Measurements from ENCODE around the gene SLC25A19.
A peak's percentile ranks its signal among the peaks of the same experiment; 100 is the strongest.

SLC25A19 gene

DNA sequence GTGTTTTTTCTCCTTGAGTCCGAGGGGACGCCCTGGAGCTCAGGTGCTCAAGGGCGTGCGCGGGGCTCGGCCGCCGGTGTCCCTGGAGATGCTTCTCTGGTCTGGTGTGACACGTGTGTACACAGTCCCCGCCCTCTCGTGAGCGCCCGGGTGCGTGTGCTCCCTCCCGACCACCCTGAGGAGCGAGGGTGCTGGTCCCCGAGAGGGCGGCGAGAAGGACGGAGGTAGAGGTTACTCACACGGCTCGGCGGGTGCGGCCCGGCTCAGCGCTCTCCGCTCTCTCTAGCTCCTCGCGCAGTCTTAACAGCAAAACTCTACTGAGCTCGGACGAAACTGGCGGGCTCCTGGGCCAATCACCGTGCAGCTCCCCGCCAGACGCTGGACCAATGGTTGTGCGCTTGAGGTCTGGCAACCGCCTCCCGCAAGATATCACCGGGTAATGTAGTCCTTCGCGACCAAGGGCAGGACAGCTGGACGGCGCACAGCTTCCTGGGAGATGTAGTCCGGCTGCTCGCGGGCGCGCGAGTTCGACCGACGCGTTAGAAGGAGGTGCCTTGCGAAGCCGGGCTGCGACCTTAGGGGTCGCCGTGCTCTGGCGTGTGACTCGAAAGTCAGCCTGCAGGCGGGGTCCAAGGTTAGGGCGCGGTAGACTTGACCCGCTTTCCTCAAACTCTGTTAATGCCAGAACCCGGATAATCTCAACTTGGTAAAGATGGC, at the start of gene SLC25A19:
Gene SLC25A19, minus strand, starts transcription at position 319 of the 717 bp plus-strand sequence. CDS start 2,669 bp downstream, outside the sequence.
- peak; percentile 71 to 99 (median 97) for DNase-seq

DNA sequence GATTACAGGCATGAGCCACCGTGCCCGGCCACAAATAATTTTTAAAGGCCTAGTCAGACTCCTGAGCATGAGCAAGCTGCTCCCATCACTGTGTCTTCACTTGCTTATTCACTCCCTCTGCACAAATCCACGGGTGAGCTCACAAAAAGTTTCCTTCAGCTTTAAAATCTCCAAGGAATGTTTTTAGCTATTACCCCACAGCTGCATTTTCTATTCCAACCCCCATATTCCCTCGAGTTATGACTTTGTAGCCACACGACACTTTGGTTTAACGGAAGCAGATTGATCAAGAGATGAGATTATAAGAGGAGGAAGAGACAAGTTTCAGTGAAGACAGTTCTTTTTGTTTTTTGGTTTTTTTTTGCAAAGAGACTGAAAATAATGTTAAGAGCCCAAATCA, 49.1 kb upstream of the SLC25A19 start:
- no peak for DNase-seq

DNA sequence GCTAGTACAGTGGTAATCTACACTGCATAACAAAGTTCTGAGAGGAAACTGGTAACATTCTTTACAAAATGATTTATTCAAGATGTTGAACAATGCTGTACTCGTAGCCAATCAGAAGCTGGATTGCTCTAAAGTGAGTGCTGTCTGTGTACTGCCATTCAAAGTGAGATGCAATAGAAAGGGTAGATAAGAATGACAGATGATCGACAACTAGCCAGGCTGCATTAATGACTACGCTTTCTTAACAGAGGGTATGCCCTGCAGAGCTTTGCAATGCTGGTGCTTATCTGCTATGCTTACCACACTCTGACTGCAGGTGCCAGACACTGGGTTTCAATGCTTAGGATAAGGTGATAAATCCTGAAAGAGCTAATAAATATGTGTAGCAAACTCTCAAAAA, 46.1 kb upstream of the SLC25A19 start:
- no peak for DNase-seq

DNA sequence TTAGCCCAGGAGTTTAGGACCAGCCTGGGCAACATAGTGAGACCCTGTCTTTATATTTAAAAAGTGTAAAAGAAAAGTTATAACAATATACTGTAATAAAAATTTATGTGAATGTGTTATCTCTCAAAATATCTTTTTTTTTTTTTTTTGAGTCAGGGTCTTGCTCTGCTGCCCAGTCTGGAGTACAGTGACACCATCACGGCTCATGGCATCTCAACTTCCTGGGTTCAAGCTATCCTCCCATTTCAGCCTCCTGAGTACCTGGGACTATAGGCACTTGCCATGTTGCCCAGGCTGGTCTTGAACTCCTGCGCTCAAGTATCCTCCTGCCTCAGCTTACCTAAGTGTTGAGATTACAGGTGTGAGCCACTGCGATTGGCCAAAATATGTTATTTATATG, 45.5 kb upstream of the SLC25A19 start:
- no peak for DNase-seq

DNA sequence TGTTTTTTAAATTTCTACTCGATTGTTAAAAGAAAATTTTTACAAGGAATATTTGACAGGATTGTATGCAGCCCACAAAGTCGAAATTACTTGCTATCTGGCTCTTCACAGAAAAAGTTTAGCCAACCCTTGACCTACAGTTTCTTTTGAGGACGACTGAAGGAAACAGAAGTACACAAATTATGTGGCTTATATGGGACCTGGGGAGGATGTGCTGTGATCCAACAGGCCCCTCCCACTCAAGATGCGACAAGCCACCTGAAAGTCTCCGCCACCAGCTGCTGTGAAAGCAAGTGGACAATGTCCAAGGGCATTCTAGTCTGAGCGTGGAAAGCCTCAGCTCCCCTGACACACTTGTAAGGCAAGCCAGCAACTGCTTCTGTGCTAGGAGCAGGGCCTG, 42.4 kb upstream of the SLC25A19 start:
- DNase-seq: no peak

DNA sequence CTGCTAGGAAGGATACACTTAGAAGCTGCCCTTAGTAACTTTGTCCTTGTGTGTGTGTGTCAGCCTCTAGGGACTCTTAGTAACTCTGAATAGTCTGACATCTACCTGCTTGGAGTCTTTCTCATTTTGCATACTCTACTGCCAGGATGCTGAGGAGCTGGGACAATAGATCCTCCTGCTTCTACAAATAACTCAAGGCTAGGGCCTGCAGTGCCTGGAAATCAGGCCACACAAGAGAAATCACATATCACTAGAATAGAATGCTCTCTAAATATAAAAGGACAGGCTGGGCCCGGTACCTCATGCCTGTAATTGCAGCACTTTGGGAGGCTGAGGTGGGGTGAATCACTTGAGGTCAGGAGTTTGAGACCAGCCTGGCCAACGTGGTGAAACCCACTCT, 38.5 kb upstream of the SLC25A19 start:
- no peak for DNase-seq

DNA sequence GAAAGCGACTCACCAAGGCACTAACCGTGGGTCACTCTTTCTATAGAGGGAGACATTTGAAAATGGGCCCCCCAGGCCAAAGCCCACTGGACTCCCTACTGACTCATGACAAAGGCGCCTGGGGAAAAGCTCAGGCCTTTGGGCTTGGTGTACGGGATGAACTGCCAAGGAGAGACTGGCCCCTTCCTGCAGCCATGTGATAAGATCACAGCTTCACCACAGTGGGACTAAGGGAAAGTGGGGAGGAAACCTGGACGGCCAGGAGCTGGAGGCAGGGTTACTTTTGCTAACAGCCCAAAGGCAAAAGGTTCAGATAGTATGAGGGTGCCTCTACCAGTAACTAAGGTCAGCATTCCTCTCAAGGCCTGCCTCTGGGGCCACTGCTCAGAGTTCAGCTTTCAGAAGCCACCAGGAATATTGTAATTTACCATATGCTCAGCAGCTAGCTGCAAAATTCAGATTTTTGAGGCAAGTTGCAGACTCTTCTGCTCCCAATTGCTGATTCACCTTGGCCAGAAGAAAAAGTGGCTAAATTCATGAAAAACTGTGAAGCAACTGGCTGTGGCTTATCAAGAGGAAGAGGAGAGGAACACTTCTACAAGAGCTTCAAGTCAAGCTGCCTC, 37.1 kb upstream of the SLC25A19 start:
- no peak for DNase-seq

DNA sequence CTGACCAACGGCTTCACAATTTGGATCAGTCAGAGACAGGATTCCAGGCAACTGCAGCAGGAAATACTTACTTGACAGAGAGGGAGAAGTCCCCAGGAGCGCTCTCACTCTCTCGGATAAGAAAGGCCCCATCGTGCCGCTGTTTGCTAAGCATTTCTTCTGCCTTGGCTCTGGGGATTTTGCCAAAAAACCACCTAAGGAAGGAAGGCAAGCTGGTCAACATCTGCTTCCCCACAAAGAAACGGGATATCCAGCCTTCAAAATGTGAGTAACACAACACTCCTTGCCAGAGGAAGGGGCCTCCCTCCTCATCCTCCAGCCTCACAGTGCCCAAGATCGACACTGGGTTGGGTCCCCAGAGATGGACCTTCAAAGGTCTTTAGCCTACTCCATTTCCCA, 36.6 kb upstream of the SLC25A19 start:
- DNase-seq: no peak

DNA sequence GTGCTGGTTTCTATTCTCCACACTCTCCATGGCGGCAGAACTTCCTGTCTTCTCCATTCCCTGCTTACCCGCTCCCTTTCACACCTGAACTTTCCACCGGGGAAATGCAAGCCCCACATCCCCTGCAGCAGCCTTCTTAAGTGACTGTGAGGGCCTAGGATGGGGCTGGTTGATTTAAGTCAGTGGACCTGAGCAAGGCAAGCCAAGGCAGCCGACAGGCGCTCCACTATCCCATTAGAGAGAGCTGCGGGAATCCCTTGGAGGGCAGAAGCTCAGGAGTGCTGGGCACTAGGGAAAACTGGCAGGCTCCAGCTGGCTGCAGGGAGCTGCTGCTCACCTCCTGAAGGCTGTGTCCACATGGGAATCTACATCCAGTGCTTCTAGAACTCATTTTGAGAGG, 36.1 kb upstream of the SLC25A19 start:
- DNase-seq: no peak

DNA sequence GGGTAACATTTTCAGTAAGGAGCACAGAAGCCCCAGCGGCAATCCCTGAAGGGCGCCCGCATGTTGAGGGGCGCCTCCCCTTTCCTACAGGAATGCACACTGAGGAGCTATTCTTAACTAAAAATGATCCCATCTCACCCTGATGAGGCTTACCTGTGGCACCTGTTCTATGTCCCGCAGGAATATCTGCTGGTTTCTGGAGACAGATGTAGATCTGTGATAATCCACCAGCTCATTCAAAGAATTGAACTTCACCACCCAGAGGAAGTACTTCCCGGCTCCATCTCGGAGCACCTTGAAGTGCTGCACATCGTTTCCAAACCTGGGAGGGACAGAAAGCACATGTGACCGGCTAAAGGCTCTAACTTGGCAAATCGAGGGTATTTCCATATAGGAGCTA, 32.3 kb upstream of the SLC25A19 start:
- DNase-seq: no peak

DNA sequence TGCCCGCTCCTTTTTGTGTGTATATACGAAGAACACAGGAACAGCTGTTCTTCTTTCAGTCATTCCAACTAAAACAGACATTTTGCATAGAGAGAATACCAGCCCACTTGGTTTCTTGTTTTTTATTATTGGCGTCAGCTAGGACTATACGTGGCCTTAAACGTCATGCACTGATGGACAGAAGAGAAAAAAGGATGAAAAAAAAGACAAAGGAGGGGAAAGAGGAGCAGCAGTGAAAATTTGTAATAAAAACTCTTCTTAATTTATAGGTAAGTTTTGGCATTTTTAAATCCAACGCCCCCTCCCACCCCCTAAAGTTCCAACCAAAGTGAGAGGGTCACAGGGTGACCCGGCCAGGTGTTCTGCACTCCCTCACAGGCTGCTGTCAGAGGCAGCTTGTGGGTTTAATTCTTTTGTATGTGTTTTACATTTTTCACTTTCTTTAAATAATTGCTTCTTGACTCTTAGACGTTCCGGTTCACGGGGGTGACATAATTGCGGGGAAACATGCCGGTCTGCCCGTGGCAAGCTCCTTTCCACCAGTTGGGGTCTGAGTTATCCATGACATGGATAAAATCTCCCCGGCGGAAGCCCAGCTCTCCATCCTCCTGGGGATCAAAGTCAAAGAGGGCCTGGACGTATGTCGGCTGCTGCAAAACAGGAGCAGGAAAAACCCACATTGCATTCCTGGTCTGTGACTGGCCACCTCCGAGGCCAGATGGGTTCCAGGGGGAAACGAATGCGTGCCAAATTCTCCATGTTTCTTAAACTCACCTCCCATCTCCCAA, 30.9 kb upstream of the SLC25A19 start:
- no peak for DNase-seq

DNA sequence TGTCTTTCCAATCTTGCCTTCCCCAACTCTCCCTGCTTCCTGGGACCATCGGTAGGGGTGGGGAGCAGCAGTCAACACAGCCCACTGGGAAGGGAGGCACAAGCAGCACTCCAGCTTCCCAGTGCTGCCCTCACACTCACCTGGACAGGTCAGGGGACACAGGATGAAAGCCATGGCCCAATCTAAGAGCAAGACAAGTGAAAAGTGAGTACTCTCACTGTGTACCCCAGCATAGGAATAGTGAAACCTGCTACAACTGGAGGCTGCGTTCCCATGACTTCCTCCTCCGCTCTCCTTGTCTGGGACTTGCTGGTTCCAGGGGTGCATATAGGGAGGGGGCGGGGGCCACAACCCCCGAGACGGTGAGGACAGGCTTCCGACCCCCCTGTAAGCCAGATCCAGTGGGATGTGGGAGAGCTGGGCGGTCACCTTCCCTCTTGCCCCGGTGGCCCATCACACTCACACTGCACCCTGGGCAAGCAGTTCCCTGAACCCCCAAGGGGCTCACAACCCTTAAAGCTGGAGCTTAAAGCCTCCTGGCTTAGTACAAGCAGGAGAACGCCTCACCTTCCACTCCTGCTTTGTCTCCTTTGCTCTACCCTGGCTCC, 29.5 kb upstream of the SLC25A19 start:
- DNase-seq: no peak

DNA sequence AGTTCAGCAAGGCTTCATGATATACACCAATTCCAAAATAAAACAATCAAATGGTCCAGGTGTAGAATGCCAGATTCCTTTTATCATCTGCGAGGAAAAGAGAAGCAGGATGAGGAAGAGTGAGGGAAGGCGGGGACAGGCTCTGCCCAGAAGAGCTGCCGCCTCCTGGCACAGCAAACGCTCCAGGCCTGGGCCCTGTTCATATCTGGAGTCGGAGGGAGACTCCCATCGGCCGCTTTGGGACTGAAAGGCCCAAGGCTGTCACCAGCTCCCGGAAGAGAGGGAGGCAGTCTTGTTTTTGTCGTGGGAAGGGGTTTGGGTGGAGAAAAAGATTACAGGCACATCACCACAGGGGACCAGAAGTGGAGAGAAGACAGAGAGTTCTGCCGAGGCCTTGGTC, 29.0 kb upstream of the SLC25A19 start:
- DNase-seq: no peak

DNA sequence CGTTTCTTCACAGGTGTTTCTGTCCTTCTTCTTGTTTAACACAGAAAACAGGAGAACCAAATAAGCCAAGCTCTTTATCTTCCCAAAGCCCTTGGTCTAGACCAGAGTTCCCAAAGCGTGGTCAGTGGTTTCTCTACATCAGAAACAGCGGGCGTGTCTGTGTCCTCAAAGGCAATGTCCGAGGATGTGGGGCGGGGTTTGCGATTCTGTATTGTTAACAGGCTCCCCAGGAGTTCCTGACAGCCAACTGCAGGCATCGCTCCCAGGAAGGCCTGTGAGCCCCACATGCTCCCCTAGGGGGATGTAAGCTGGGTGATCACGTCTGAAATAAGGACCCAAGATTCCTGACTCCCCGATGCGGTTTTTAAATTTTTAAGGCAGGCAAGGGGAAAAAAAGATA, 28.4 kb upstream of the SLC25A19 start:
- peak in 2 of 51 donors; percentile 13 to 14 for DNase-seq

DNA sequence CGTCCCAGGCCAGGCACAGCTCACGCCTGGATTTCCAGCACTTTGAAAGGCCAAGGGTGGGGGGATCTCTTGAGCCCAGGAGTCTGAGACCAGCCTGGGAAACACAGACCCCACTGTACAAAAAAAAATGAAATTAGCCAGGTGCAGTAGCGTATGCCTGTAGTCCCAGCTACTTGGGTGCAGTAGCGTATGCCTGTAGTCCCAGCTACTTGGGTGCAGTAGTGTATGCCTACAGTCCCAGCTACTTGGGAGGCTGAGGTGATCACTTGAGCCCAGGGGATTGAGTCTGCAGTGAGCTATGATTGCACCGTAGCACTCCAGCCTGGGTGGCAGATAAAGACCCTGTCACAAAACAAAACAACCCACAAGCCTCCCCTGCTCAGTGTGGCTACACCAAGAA, 27.0 kb upstream of the SLC25A19 start:
- DNase-seq: no peak

DNA sequence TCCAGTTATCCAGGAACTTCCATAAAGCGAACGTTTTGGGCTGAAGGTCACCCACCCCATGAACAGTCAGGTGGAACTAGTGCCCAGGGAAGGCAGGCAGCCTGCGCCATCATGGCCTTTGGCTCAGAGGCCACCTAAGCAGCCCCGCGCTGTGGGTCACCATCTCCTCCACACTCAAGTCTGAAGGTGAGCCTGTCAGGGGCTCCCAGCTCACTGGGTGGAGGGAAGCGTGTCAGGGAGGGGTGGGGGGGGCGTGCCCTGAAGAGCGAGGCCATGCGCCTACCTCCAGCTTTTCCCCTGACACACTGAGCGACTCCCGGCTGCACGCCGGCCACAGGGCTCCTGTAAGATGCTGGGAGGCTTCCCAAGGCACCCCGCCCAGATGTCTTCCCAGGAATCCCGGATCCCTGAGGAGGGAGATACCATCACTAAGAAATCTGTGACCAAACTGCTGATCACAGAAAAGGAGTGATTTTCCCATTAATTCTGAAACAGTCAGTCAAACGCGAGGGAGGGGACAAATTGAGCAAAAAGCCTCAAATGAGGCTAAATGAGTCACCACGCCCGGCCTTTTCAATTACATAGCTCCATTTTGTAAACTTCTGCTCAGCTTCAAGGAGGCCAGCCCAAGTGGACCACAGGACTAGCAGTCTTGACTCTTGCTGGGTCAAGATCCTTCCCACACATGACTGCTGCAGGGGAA, 26.5 kb upstream of the SLC25A19 start:
- no peak for DNase-seq

DNA sequence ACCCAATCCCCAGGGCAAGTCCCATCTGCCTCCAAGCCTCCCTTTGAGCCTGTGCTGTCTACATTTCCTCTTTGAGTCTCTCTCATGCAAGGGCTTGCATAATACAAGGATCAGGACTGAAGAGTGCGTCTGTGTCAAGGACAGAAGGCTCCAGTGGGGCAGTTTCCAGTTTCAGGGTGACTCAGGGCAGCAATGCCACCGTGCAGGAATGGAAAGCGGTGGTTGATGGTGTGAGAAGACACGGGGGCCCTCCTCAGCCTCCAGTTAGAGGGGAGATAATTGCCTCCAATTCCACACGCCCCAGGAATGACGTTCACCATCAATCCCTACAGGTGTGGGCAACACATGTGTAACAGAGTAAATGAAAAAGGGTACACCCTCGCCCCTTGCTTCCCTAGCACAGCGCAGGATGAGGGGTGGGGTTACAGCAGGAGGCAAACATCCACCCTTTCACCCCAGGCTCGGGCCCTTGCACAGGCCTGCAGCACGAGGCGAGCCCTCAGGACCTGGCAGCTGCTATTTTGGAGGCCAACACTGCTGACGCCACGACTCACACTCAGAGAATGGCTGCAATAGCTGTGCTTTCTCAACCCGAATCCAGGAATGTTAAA, 24.8 kb upstream of the SLC25A19 start:
- DNase-seq: peak in 6 of 51 donors; percentile 13 to 30 (median 20)

DNA sequence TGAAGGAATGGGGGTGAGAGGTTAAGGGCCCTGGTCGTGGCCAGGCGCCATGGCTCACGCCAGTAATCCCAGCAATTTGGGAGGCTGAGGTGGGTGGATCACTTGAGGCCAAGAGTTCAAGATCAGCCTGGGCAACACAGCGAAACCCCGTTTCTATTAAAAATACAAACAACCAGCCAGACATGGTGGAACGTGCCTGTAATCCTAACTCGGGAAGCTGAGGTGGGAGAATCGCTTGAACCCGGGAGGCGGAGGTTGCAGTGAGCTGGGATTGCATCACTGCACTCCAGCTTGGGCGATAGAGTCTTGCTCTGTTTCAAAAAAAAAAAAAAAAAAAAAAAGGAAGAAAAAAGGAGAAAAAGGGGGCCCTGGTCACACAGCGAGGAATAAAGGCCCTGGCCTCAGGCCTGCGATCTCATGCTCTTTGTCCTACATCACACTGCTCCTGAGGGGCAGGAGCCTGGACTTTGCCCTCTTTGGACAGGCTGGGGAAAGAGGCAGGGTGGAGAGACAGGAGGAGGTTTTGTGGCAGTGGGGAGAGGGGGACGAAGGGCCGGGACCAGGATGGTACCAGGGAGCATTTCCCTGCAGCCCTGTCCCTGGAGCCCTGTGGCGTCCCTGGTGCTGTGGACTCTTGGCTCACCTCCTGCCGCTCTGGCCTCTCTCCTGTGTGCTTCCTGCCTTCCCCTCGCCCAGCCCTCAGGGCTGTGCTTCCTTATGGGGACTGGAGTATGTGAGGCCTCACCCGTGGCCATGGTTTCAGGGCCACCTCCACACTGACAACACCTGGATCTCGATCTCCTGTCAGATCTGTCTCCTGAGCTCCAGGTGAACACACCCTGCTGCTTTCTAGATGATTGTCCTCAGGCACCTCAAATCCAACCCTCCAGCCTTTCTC, 19.7 kb upstream of the SLC25A19 start:
- peak in 1 of 51 donors; percentile 4 for DNase-seq

DNA sequence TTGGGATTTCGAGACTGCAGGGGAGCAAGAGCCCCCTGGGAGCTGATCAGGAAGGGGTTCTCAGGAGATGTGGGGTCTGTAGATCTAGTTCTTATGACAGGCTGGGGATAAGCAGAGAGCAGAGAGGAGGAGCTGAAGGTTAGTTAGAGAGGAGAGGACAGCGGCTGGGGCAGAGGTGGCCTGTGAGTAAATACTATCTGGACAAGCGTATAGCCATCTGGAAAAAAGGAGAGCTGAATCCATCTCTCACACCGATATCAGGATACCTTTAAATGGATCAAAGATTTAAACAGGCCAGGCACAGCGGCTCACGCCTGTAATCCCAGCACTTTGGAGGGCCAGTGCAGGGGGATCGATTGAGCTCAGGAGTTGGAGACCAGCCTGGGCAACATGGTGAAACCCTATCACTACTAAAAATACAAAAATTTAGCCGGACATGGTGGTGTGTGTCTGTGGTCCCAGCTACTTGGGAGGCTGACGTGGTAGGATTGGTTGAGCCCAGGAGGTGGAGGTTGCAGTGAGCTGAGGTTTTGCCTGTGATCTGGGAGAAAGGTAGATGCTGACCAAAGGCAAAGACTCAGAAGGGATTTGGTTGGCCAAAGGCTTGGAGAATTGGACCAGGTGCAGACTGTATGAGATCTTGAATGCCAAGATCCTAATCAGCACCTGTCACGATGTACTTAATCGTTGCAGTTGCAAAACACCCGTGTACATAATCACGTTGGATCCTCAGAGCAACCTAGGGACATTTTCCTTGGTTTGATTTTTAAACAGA, 18.9 kb upstream of the SLC25A19 start:
- no peak for DNase-seq
